HEK293 (cell line): Measurements from ENCODE around the gene MGMT.

Experiments used
- CTCF ChIA-PET: fragments of 350-600 bp; formaldehyde crosslinking; extraction: SDS; loops from one replicate; lab custom pipeline; 2021; ENCODE audit warnings: antibody characterized with exemption; lab: Yijun Ruan, JAX
- POLR2A ChIA-PET: fragments of 300-600 bp; formaldehyde crosslinking; extraction: SDS; loops from one replicate; lab custom pipeline; 2020; ENCODE audit warnings: antibody characterized with exemption, inconsistent platforms; lab: Yijun Ruan, JAX
- H3K27ac ChIP-seq: fragments of 200-500 bp; sonication (Bioruptor generic); 2 replicates; pipeline ENCODE4 v1.5.1; 2014; ENCODE audit warnings: low read depth, low read length, control low read depth, inconsistent platforms; ENCODE audit errors: extremely low read depth
- H3K36me3 ChIP-seq, 2 experiments: fragments of 200-500 bp in 1 of 2; sonication (Bioruptor generic) in 1 of 2; 1 replicate in 1 of 2; 2 replicates in 1 of 2; pipeline ENCODE4 v1.5.1; 2014 to 2017; ENCODE audit warnings: inconsistent platforms in 2 of 2, low read length in 2 of 2; ENCODE audit not compliant: control insufficient read depth in 2 of 2, insufficient read depth in 1 of 2
- H3K4me1 ChIP-seq: fragments of 200-500 bp; sonication (Bioruptor generic); 2 replicates; pipeline ENCODE4 v1.5.1; 2014; ENCODE audit warnings: mild to moderate bottlenecking, low read length, inconsistent platforms; ENCODE audit not compliant: control insufficient read depth, insufficient read depth
- H3K4me3 ChIP-seq: 2 replicates; pipeline ENCODE4 v1.5.1; 2011; ENCODE audit warnings: low read depth, mild to moderate bottlenecking, control low read depth, low read length, moderate library complexity
- H3K9me3 ChIP-seq: fragments of 200-500 bp; sonication (Bioruptor generic); 2 replicates; pipeline ENCODE4 v1.5.1; 2014; ENCODE audit warnings: low read depth, low read length, inconsistent platforms; ENCODE audit not compliant: control insufficient read depth, insufficient read depth
- BCL11A ChIP-seq: fragments of 450-650 bp; formaldehyde crosslinking; IDR thresholded peaks from 2 replicates; pipeline ENCODE4 v1.5.1; 2016; ENCODE audit warnings: low read depth, missing biosample characterization, missing genetic modification characterization
- HOXC10 ChIP-seq: sonication (generic); formaldehyde crosslinking; IDR thresholded peaks from 2 replicates; pipeline ENCODE4 v1.8.1; 2023; ENCODE audit warnings: mild to moderate bottlenecking, missing genetic modification reagents
- HOXD13 ChIP-seq: sonication (generic); formaldehyde crosslinking; IDR thresholded peaks from 2 replicates; pipeline ENCODE4 v1.8.0; 2022; ENCODE audit warnings: missing genetic modification reagents, borderline replicate concordance
- KLF10 ChIP-seq: fragments of 450-650 bp; IDR thresholded peaks from 2 replicates; pipeline ENCODE4 v1.5.1; 2018; ENCODE audit warnings: missing biosample characterization, mild to moderate bottlenecking, missing genetic modification characterization
- ZBTB6 ChIP-seq: fragments of 450-650 bp; formaldehyde crosslinking; IDR thresholded peaks from 2 replicates; pipeline ENCODE4 v1.5.1; 2017; ENCODE audit warnings: missing biosample characterization, missing genetic modification characterization
- ZFP41 ChIP-seq: fragments of 450-650 bp; formaldehyde crosslinking; IDR thresholded peaks from 2 replicates; pipeline ENCODE4 v1.5.1; 2016; ENCODE audit warnings: missing biosample characterization, missing genetic modification characterization, borderline replicate concordance
- ZFP69B ChIP-seq: fragments of 450-650 bp; formaldehyde crosslinking; IDR thresholded peaks from 2 replicates; pipeline ENCODE4 v1.5.1; 2016; ENCODE audit warnings: missing biosample characterization, missing genetic modification characterization
- ZNF114 ChIP-seq: fragments of 450-650 bp; formaldehyde crosslinking; IDR thresholded peaks from 2 replicates; pipeline ENCODE4 v1.5.0; 2017; ENCODE audit warnings: missing biosample characterization, missing genetic modification characterization
- ZNF175 ChIP-seq: fragments of 450-650 bp; formaldehyde crosslinking; IDR thresholded peaks from 2 replicates; pipeline ENCODE4 v1.5.1; 2016; ENCODE audit warnings: missing biosample characterization, missing genetic modification characterization
- ZNF26 ChIP-seq: fragments of 450-650 bp; formaldehyde crosslinking; IDR thresholded peaks from 2 replicates; pipeline ENCODE4 v1.5.1; 2016; ENCODE audit warnings: missing biosample characterization, missing genetic modification characterization
- ZNF292 ChIP-seq: fragments of 450-650 bp; formaldehyde crosslinking; IDR thresholded peaks from 2 replicates; pipeline ENCODE4 v1.5.1; 2016; ENCODE audit warnings: low read depth, missing biosample characterization, missing genetic modification characterization, borderline replicate concordance
- ZNF341 ChIP-seq: fragments of 450-650 bp; formaldehyde crosslinking; IDR thresholded peaks from 2 replicates; pipeline ENCODE4; 2016; ENCODE audit warnings: low read depth, missing biosample characterization, missing genetic modification characterization
- ZNF48 ChIP-seq: fragments of 450-650 bp; formaldehyde crosslinking; IDR thresholded peaks from 2 replicates; pipeline ENCODE4 v1.5.1; 2016; ENCODE audit warnings: missing biosample characterization, missing genetic modification characterization
- ZNF521 ChIP-seq: fragments of 450-650 bp; formaldehyde crosslinking; IDR thresholded peaks from 2 replicates; pipeline ENCODE4 v1.5.1; 2017; ENCODE audit warnings: missing biosample characterization, mild to moderate bottlenecking, missing genetic modification characterization
- ZNF530 ChIP-seq: fragments of 450-650 bp; formaldehyde crosslinking; IDR thresholded peaks from 2 replicates; pipeline ENCODE4 v1.5.1; 2016; ENCODE audit warnings: low read depth, missing biosample characterization, missing genetic modification characterization
- ZNF544 ChIP-seq: fragments of 450-650 bp; formaldehyde crosslinking; IDR thresholded peaks from 2 replicates; pipeline ENCODE4 v1.5.0; 2017; ENCODE audit warnings: missing biosample characterization, missing genetic modification characterization
- ZNF561 ChIP-seq: fragments of 450-650 bp; IDR thresholded peaks from 2 replicates; pipeline ENCODE4 v1.5.1; 2018; ENCODE audit warnings: missing biosample characterization, missing genetic modification characterization, borderline replicate concordance
- ZNF571 ChIP-seq: fragments of 450-650 bp; formaldehyde crosslinking; IDR thresholded peaks from 2 replicates; pipeline ENCODE4 v1.5.0; 2017; ENCODE audit warnings: missing biosample characterization, missing genetic modification characterization
- ZNF660 ChIP-seq: fragments of 450-650 bp; IDR thresholded peaks from 2 replicates; pipeline ENCODE4 v1.5.1; 2018; ENCODE audit warnings: missing biosample characterization, mild to moderate bottlenecking, missing genetic modification characterization
- ZNF830 ChIP-seq: fragments of 450-650 bp; IDR thresholded peaks from 2 replicates; pipeline ENCODE4 v1.5.0; 2018; ENCODE audit warnings: missing biosample characterization, missing genetic modification characterization, low read depth, mild to moderate bottlenecking, moderate library complexity
- ZSCAN30 ChIP-seq: fragments of 450-650 bp; IDR thresholded peaks from 2 replicates; pipeline ENCODE4 v1.5.1; 2018; ENCODE audit warnings: missing biosample characterization, mild to moderate bottlenecking, missing genetic modification characterization, moderate library complexity
- TF ChIP-seq, protein P1 (sequence below): fragments of 450-650 bp; formaldehyde crosslinking; IDR thresholded peaks from 2 replicates; pipeline ENCODE4 v1.5.1; 2016; ENCODE audit warnings: missing biosample characterization, missing genetic modification characterization
- TF ChIP-seq, protein P2 (sequence below): fragments of 450-650 bp; formaldehyde crosslinking; IDR thresholded peaks from 2 replicates; pipeline ENCODE4 v1.5.1; 2016; ENCODE audit warnings: missing biosample characterization, missing genetic modification characterization
- TF ChIP-seq, protein P3 (sequence below): sonication (generic); formaldehyde crosslinking; IDR thresholded peaks from 2 replicates; pipeline ENCODE4 v1.8.1; 2022; ENCODE audit warnings: mild to moderate bottlenecking, moderate library complexity, missing genetic modification reagents

MGMT gene

DNA sequence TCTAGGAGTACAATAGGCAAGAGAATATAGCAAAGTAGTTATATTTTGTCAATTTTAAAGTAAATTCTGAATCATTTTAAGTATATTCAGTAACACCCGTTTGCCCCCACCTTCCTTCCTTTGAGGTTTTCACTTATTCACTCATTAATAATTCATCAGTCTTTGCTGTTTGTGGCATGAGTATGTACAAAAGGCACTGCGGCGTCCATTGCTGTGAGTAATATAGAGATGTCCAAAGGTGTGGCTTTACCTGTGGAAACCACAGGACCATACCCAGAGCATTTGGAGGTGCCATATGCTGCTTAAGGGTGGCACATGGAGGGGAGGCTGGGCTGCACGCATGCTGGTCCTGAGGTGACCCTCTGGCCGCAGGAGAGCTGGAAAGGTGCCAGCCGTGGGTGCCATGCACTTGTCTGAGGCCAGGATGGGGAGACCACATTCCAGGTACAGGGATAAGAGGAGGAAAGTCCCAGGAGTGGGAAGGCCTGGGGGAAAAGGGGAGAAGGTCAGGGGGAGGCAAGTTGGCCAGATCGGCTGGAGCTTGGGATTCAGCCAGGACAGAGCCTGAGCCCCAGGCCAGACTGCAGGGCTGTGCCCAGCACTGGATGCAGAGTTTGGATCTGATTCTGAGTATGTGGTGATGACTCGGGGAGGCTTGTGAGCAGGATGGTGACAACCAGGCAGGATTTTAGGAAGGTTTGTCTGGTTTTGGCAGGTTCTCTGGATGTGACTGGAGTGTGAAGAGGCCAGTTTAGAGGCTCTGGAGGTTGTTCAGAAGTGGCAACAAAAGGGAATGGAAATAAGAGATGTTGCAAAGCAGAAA is 223.4 kb downstream of the MGMT start (continued):
- TF ChIP-seq, protein P1, sequence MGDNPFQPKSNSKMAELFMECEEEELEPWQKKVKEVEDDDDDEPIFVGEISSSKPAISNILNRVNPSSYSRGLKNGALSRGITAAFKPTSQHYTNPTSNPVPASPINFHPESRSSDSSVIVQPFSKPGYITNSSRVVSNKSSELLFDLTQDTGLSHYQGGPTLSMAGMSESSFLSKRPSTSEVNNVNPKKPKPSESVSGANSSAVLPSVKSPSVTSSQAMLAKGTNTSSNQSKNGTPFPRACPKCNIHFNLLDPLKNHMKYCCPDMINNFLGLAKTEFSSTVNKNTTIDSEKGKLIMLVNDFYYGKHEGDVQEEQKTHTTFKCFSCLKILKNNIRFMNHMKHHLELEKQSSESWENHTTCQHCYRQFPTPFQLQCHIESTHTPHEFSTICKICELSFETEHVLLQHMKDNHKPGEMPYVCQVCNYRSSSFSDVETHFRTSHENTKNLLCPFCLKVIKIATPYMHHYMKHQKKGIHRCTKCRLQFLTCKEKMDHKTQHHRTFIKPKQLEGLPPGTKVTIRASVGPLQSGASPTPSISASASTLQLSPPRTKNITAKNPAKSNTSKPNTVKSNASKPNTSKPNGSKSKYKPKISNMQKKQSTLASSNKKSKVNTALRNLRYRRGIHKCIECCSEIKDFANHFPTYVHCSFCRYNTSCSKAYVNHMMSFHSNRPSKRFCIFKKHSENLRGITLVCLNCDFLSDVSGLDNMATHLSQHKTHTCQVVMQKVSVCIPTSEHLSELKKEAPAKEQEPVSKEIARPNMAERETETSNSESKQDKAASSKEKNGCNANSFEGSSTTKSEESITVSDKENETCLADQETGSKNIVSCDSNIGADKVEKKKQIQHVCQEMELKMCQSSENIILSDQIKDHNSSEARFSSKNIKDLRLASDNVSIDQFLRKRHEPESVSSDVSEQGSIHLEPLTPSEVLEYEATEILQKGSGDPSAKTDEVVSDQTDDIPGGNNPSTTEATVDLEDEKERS (tag by site-specific recombination), result no peak

- CTCF ChIA-PET, result no interaction called here
- Histone ChIP-seq H3K4me1 (no peaks in the 10 kb centered on the region), H3K9me3 (no peaks in the 10 kb centered on the region), H3K4me3 (no peak overlapping the region)
- TF ChIP-seq ZFP69B (tag by site-specific recombination) (no peak), ZNF660 (tag by site-specific recombination) (no peak), HOXC10 (CRISPR knock-in tag) (no peak), ZNF292 (tag by site-specific recombination) (no peak), BCL11A (tag by site-specific recombination) (no peak), ZBTB6 (no peak), ZNF571 (tag by site-specific recombination) (no peak), ZNF114 (tag by site-specific recombination) (no peak), ZSCAN30 (tag by site-specific recombination) (no peak), ZNF26 (no peak), ZFP41 (no peak)
- TF ChIP-seq, protein P2, sequence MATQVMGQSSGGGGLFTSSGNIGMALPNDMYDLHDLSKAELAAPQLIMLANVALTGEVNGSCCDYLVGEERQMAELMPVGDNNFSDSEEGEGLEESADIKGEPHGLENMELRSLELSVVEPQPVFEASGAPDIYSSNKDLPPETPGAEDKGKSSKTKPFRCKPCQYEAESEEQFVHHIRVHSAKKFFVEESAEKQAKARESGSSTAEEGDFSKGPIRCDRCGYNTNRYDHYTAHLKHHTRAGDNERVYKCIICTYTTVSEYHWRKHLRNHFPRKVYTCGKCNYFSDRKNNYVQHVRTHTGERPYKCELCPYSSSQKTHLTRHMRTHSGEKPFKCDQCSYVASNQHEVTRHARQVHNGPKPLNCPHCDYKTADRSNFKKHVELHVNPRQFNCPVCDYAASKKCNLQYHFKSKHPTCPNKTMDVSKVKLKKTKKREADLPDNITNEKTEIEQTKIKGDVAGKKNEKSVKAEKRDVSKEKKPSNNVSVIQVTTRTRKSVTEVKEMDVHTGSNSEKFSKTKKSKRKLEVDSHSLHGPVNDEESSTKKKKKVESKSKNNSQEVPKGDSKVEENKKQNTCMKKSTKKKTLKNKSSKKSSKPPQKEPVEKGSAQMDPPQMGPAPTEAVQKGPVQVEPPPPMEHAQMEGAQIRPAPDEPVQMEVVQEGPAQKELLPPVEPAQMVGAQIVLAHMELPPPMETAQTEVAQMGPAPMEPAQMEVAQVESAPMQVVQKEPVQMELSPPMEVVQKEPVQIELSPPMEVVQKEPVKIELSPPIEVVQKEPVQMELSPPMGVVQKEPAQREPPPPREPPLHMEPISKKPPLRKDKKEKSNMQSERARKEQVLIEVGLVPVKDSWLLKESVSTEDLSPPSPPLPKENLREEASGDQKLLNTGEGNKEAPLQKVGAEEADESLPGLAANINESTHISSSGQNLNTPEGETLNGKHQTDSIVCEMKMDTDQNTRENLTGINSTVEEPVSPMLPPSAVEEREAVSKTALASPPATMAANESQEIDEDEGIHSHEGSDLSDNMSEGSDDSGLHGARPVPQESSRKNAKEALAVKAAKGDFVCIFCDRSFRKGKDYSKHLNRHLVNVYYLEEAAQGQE, result no peak
- TF ChIP-seq, all 188 proteins: peak for 0
- no peaks in the 10 kb centered on the region for H3K36me3 ChIP-seq
- no peak overlapping the region for H3K27ac ChIP-seq
- POLR2A ChIA-PET, result no interaction called here
These were observed 225.7 kb downstream of the MGMT start for GRCh38 chr10:129692695-129693094.

DNA sequence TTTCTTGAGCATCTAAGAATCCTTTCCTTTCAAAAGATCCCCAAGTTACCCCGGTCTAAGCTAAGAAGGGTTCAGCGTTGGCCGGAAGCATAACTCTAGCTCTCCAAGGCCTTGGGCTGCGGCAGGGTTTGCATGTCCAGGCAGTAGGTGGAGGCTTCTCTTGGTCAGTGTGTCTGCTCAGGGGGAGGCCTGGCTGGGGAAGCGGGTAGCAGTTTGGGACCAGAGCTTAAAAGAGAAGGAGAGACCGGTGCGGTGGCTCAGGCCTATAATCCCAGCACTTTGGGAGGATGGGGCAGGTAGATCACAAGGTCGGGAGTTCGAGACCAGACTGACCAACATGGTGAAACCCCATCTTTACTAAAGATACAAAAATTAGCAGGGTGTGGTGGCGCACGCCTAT is 226.3 kb downstream of the MGMT start:
- Histone ChIP-seq H3K36me3 (no peaks in the 10 kb centered on the region), H3K4me1 (no peaks in the 10 kb centered on the region), H3K9me3 (no peaks in the 10 kb centered on the region), H3K27ac (no peak overlapping the region), H3K4me3 (no peak overlapping the region)
- CTCF ChIA-PET, result no interaction called here
- POLR2A ChIA-PET, result no interaction called here
- TF ChIP-seq ZNF175 (tag by site-specific recombination), result no peak
- TF ChIP-seq ZNF521 (tag by site-specific recombination), result no peak
- TF ChIP-seq ZNF48 (tag by site-specific recombination), result no peak
- TF ChIP-seq KLF10 (tag by site-specific recombination), result no peak
- no peak for TF ChIP-seq ZNF341 (tag by site-specific recombination)
- no peak for TF ChIP-seq ZNF830 (tag by site-specific recombination)
- no peak for TF ChIP-seq ZNF292 (tag by site-specific recombination)
- no peak for TF ChIP-seq HOXD13
- TF ChIP-seq, protein P3, sequence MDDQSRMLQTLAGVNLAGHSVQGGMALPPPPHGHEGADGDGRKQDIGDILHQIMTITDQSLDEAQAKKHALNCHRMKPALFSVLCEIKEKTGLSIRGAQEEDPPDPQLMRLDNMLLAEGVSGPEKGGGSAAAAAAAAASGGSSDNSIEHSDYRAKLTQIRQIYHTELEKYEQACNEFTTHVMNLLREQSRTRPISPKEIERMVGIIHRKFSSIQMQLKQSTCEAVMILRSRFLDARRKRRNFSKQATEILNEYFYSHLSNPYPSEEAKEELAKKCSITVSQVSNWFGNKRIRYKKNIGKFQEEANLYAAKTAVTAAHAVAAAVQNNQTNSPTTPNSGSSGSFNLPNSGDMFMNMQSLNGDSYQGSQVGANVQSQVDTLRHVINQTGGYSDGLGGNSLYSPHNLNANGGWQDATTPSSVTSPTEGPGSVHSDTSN (CRISPR knock-in tag), result no peak
- no peak for TF ChIP-seq ZNF561
- no peak for TF ChIP-seq ZNF530 (tag by site-specific recombination)
- TF ChIP-seq ZNF544 (tag by site-specific recombination), result no peak
